ENCODE results near the gene XYLT1. TPM values are rescaled to one million over a fixed set of nuclear protein-coding genes. Genes with fewer than 3 reads are reported as not detected.

XYLT1 gene
- total RNA-seq, 2 donors from 2014 or later, result 6.0 to 15.2 TPM

GRCh38 chr16:17343728-17344127 lies 127.0 kb downstream of the XYLT1 start:
- DNase-seq (no peak), ATAC-seq (no peak)
- H3K36me3 ChIP-seq (replicated peaks in 1 of 2; ENCODE audit: insufficient read depth in 1 of 2, low read depth in 2 of 2), result no peaks in the 10 kb centered on the region
- WGBS, 2 donors, result 63 to 67% methylated on average over 8 of the region's 8 CpGs
- intact Hi-C loops (cut with DNase I), result no loop called here
- no peaks in the 10 kb centered on the region for H3K9me3 ChIP-seq
- H3K27ac ChIP-seq, result no peak overlapping the region
- no peaks in the 10 kb centered on the region for H3K4me1 ChIP-seq
- no peak for TF ChIP-seq POLR2A (IDR thresholded peaks at IDR 0.05)
- no peak for TF ChIP-seq CTCF (IDR thresholded peaks at IDR 0.05)
- no peaks in the 10 kb centered on the region for H3K27me3 ChIP-seq
- no peak overlapping the region for H3K4me3 ChIP-seq

GRCh38 chr16:17343028-17343427 lies 127.7 kb downstream of the XYLT1 start:
- no peak for TF ChIP-seq CTCF (IDR thresholded peaks at IDR 0.05)
- peak in 1 of 3 donors; percentile 5 for TF ChIP-seq POLR2A (IDR thresholded peaks at IDR 0.05)
- Histone ChIP-seq H3K4me1 (no peaks in the 10 kb centered on the region), H3K4me3 (no peak overlapping the region), H3K36me3 (replicated peaks in 1 of 2; ENCODE audit: insufficient read depth in 1 of 2, low read depth in 2 of 2) (no peaks in the 10 kb centered on the region), H3K27ac (no peak overlapping the region), H3K9me3 (no peaks in the 10 kb centered on the region), H3K27me3 (no peaks in the 10 kb centered on the region)
- no peak for ATAC-seq
- intact Hi-C loops (cut with DNase I), result no loop called here
- DNase-seq, result peak in 1 of 4 donors; percentile 49
- 65 to 95% methylated on average over 8 to 10 of the region's 10 CpGs for WGBS, 2 donors

GRCh38 chr16:17342031-17342430 lies 128.7 kb downstream of the XYLT1 start:
- Histone ChIP-seq H3K36me3 (replicated peaks in 1 of 2; ENCODE audit: insufficient read depth in 1 of 2, low read depth in 2 of 2) (no peaks in the 10 kb centered on the region), H3K9me3 (no peaks in the 10 kb centered on the region), H3K4me3 (no peak overlapping the region), H3K27me3 (no peaks in the 10 kb centered on the region), H3K4me1 (no peaks in the 10 kb centered on the region), H3K27ac (no peak overlapping the region)
- DNase-seq (peak in 1 of 4 donors; percentile 54), ATAC-seq (no peak)
- 88 to 95% methylated on average over 2 of the region's 2 CpGs for WGBS, 2 donors
- no peak for TF ChIP-seq POLR2A (IDR thresholded peaks at IDR 0.05)
- no peak for TF ChIP-seq CTCF (IDR thresholded peaks at IDR 0.05)
- intact Hi-C loops (cut with DNase I), result no loop called here

GRCh38 chr16:17340804-17341203 lies 130.0 kb downstream of the XYLT1 start:
- WGBS, 2 donors, result 67 to 86% methylated on average over 4 of the region's 4 CpGs
- no peaks in the 10 kb centered on the region for H3K36me3 ChIP-seq (replicated peaks in 1 of 2; ENCODE audit: insufficient read depth in 1 of 2, low read depth in 2 of 2)
- no peaks in the 10 kb centered on the region for H3K9me3 ChIP-seq
- H3K4me1 ChIP-seq, result no peaks in the 10 kb centered on the region
- H3K27me3 ChIP-seq, result no peaks in the 10 kb centered on the region
- H3K4me3 ChIP-seq, result no peak overlapping the region
- no peak overlapping the region for H3K27ac ChIP-seq
- intact Hi-C loops (cut with DNase I), result no loop called here
- no peak for DNase-seq
- ATAC-seq, result no peak
- TF ChIP-seq CTCF (IDR thresholded peaks at IDR 0.05), result no peak
- no peak for TF ChIP-seq POLR2A (IDR thresholded peaks at IDR 0.05)

- Histone ChIP-seq H3K9me3 (no peaks in the 10 kb centered on the region), H3K4me1 (no peaks in the 10 kb centered on the region), H3K27ac (no peak overlapping the region), H3K27me3 (no peaks in the 10 kb centered on the region), H3K4me3 (no peak overlapping the region), H3K36me3 (replicated peaks in 1 of 2; ENCODE audit: insufficient read depth in 1 of 2, low read depth in 2 of 2) (no peaks in the 10 kb centered on the region)
- TF ChIP-seq POLR2A (IDR thresholded peaks at IDR 0.05) (no peak), CTCF (IDR thresholded peaks at IDR 0.05) (no peak)
- 76 to 90% methylated on average over 7 of the region's 7 CpGs for WGBS, 2 donors
- no peak for ATAC-seq
- intact Hi-C loops (cut with DNase I), result no loop called here
- DNase-seq, result no peak
Observed at GRCh38 chr16:17339764-17340541, 130.8 kb downstream of the XYLT1 start.
